Measurements from ENCODE around the gene SNRPB2. TPM values are rescaled to one million over a fixed set of nuclear protein-coding genes. Genes with fewer than 3 reads are reported as not detected.

The SNRPB2 gene
- total and polyA plus RNA-seq, 9 of the 15 experiments (the other 6 are each of a cell fraction or from before 2014, with no cell fraction given), result 40.0 to 131 (median 89.4) TPM

GRCh38 chr20:16729565-16730460 is at the start of gene SNRPB2 (continued):
- TF ChIP-seq ID3 (CRISPR knock-in tag; IDR thresholded peaks at IDR 0.05) (no peak), ID3 (tag; IDR thresholded peaks at IDR 0.05) (no peak), HSF4 (CRISPR knock-in tag; IDR thresholded peaks at IDR 0.05; ENCODE audit: borderline replicate concordance) (no peak), MAFG (tag; conservative IDR thresholded peaks at IDR 0.05) (no peak), HMBOX1 (IDR thresholded peaks at IDR 0.05) (no peak), ZNF134 (CRISPR knock-in tag; conservative IDR thresholded peaks at IDR 0.05) (no peak), ZNF280B (CRISPR knock-in tag; IDR thresholded peaks at IDR 0.05) (no peak), SMARCE1 (IDR thresholded peaks at IDR 0.05) (no peak), ZBTB43 (CRISPR knock-in tag; IDR thresholded peaks at IDR 0.05) (no peak), SNIP1 (IDR thresholded peaks at IDR 0.05; ENCODE audit: low read depth) (no peak), TAL1 (IDR thresholded peaks at IDR 0.05) (no peak), HMGXB4 (CRISPR knock-in tag; IDR thresholded peaks at IDR 0.05) (no peak), TSHZ1 (CRISPR knock-in tag; IDR thresholded peaks at IDR 0.05) (no peak), MBD2 (IDR thresholded peaks at IDR 0.05; ENCODE audit: borderline replicate concordance, low read depth) (0 out of 2 replicates have a peak, but pooled peaks have one; percentile 37), MAFF (IDR thresholded peaks at IDR 0.05; ENCODE audit: low read length) (no peak), HMG20A (CRISPR knock-in tag; conservative IDR thresholded peaks at IDR 0.05) (no peak)

Data from K562 (cell line).